MG63 (cell line): ENCODE data around the gene SIM2. TPM values are rescaled to one million over a fixed set of nuclear protein-coding genes. Genes with fewer than 3 reads are reported as not detected.
A peak's percentile ranks its signal among the peaks of the same experiment; 100 is the strongest.

Experiments used
- DNase-seq: peaks from one replicate; pipeline ENCODE4 v3.0.0-alpha.2; 2020
- H3K27me3 ChIP-seq: fragments of 250-450 bp; sonication (Bioruptor Pico); 2 replicates; pipeline ENCODE4 v1.5.1; 2020; ENCODE audit warnings: mild to moderate bottlenecking, moderate library complexity
- H3K36me3 ChIP-seq: fragments of 250-450 bp; sonication (Bioruptor Pico); 2 replicates; pipeline ENCODE4 v1.5.1; 2020; ENCODE audit warnings: mild to moderate bottlenecking, moderate library complexity
- H3K4me3 ChIP-seq: fragments of 250-450 bp; sonication (Bioruptor Pico); 2 replicates; pipeline ENCODE4 v1.5.1; 2020; ENCODE audit warnings: mild to moderate bottlenecking, moderate library complexity
- H3K9me3 ChIP-seq: fragments of 250-450 bp; sonication (Bioruptor Pico); 2 replicates; pipeline ENCODE4 v1.5.1; 2020; ENCODE audit warnings: mild to moderate bottlenecking, moderate library complexity
- total RNA-seq: library from RNA; depleted of rRNA; stranded (reverse); fragments of >200 nt; shearing (Covaris generic); gene quantifications from 2 replicates; pipeline ENCODE4 v1.2.3, GENCODE V29; 2014; ENCODE audit warnings: low replicate concordance

The SIM2 gene
- total RNA-seq, 1 experiment from 2014 or later, result 4.4 TPM

DNA sequence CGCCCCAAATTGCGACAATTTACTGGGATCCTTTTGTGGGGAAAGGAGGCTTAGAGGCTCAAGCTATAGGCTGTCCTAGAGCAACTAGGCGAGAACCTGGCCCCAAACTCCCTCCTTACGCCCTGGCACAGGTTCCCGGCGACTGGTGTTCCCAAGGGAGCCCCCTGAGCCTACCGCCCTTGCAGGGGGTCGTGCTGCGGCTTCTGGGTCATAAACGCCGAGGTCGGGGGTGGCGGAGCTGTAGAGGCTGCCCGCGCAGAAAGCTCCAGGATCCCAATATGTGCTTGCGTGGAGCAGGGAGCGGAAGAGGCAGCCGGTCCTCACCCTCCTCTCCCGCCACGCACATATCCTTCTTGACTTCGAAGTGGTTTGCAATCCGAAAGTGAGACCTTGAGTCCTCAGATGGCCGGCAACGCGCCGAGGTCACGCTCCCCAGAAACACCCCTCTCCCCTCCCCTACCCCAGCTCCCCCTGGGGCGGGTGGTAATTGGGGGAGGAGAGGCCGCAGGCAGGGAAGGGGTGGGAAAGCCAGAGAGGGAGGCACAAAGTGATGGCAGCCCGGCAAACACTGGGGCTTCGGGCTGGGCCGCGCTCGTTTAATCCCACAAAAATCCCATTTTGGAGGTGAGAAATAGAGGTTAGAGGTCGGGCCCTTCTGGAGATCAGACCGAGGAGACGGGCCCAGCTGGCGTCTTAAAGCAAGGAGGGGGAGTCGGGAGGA lies 6.2 kb downstream of the SIM2 start:
- H3K9me3 ChIP-seq, result no peaks in the 10 kb centered on the region
- peaks cover 26% of the 10 kb centered on the region for H3K36me3 ChIP-seq
- no peaks in the 10 kb centered on the region for H3K27me3 ChIP-seq
- no peak for DNase-seq
- H3K4me3 ChIP-seq, result no peak overlapping the region

DNA sequence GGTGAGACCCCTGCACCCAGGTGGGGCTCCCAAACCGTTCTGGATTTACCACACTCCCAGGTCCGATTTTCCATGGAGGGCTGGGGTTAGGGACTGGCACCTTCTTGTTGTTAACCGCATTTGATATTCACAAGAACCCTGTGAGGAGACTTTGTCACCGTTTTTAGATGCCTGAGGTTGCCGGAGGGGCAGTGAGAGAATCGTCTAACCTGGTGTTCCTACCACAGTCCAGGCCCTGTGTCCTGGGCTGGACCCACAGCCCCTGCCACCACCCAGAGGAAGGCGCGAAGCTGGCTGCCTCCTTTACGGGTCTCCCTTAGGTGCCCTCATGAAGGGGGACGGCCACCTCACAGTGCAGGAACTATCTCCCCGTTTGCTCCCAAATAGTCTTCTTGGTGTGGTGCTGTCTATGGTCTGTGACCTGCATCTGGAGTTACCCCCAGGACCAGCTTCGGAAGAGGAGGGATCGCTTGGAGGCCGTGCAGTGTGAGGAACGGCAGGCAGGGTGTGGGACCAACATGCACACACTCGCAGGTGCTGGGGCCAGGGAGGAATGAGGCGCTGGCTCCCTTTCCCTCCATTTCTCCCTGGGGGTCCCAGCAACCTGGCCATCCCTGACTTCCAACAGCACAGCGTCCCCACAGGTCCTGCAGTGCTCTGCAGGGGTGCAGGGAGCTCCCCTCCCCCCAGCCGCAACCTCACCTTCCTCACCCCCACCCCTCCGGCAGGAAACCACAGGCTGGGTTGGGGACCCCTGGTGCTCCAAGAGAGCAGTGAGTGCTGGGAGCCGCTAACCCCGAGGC lies 7.0 kb downstream of the SIM2 start:
- Histone ChIP-seq H3K36me3 (peaks cover 24% of the 10 kb centered on the region), H3K4me3 (no peak overlapping the region), H3K27me3 (no peaks in the 10 kb centered on the region), H3K9me3 (no peaks in the 10 kb centered on the region)
- DNase-seq, result no peak

DNA sequence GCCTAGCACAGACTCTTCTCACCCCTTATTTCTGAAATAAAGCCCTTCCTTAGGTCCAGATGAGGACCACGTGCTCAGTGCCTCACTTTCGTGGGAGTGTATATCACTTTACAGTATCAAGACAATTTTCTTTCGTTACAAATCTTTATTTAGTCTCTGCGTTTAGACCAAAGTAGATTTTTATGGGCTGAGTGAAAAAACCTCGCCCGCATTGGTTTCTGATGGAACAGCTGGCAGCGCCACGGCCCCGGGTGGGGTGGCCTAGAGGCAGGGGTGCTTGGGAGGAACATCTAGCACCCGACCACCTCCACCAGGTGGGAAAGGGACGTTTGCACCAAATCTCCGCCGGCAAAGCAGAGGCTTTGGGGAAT lies 7.6 kb downstream of the SIM2 start:
- H3K27me3 ChIP-seq, result no peaks in the 10 kb centered on the region
- peaks cover 20% of the 10 kb centered on the region for H3K36me3 ChIP-seq
- no peaks in the 10 kb centered on the region for H3K9me3 ChIP-seq
- no peak overlapping the region for H3K4me3 ChIP-seq
- no peak for DNase-seq

DNA sequence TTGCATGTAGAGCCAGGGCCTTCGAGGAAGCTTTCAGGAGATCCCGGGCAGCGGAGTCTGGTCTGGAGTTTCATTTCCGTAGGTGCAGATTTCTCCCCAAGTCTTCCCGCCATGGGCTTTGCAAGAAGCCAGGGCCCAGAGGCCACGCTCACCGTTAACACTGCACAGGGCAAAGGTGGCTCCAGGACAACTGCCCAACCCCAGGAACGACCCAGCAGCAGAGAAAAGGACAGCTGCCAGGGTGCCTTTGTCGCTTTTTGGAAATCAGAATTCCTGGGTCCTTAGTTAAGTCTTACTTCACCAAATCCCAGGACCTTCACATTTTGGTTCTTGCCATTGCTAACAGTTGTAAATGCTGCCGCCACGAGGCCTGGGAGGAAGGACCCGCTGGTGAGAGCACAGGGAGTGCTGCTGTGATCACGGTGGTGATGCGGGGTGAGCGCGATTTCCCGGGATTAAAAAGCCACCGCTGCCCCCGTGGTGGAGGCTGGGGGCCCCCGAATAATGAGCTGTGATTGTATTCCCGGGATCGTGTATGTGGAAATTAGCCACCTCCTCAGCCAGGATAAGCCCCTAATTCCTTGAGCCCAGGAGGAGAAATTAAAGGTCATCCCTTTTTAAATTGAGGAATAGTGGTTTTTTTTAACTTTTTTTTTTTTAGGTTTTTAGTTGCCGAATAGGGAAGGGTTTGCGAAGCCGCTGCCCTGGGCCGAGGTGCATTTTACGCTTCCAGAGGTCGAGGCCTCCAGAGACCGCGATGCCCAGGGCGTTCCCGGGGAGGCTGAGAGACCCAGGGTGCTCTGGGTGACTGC lies 8.2 kb downstream of the SIM2 start:
- Histone ChIP-seq H3K36me3 (peaks cover 21% of the 10 kb centered on the region), H3K9me3 (no peaks in the 10 kb centered on the region), H3K4me3 (no peak overlapping the region), H3K27me3 (no peaks in the 10 kb centered on the region)
- DNase-seq, result no peak

DNA sequence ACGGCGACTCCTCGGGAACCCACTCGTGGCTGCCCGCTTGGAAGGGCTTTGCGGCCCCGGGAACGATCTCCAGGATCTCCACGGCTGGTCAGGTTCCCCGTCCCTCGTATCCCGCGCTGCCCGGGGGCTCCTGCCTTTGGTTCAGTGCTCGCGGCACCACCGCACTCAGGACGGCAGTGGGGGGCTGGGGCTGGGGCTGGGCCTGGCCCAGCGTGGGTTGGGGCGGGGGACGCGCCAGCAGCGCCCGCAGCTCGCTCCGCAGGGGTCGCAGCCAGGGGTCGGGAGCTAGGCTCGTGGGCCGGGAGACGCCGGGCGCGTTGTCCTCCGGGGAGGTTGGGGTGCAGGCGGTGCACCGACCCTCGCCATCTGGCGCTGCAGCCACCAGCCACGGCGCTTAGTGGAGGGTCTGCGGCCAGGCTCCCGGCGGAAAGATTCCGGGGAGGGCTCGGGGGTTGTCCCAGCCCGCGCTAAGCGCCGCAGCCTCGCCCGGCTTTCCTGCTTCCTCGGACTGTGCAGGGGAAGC lies 8.9 kb downstream of the SIM2 start:
- Histone ChIP-seq H3K27me3 (no peaks in the 10 kb centered on the region), H3K36me3 (peaks cover 28% of the 10 kb centered on the region), H3K4me3 (no peak overlapping the region), H3K9me3 (no peaks in the 10 kb centered on the region)
- DNase-seq, result no peak

DNA sequence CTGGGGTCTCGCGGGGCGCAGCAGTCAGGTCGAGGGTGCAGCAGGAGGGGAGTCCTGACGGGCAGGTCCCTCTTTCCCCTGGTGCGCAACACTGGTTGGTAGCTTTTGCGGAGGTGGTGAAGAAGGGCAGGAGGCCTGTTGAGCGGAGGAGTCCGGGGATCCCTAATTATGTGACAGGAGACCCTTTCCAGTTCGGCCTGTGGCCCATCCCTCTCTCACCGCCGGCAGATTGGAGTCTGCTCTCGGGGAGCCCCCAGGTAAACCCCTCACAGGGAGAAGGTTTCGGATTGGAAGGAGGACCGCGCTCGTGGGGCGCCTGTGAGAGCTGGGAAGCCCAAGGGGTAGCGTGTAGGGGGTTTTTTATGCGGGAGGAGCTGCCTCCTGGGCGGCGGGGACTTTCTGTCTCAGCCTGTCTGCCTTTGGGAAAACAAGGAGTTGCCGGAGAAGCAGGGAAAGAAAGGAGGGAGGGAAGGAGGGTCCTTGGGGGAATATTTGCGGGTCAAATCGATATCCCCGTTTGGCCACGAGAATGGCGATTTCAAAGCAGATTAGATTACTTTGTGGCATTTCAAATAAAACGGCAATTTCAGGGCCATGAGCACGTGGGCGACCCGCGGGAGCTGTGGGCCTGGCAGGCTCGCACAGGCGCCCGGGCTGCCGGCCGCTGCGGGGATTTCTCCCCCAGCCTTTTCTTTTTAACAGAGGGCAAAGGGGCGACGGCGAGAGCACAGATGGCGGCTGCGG lies 9.5 kb downstream of the SIM2 start:
- H3K36me3 ChIP-seq, result peaks cover 34% of the 10 kb centered on the region
- no peak overlapping the region for H3K4me3 ChIP-seq
- H3K9me3 ChIP-seq, result no peaks in the 10 kb centered on the region
- H3K27me3 ChIP-seq, result no peaks in the 10 kb centered on the region
- DNase-seq, result no peak

DNA sequence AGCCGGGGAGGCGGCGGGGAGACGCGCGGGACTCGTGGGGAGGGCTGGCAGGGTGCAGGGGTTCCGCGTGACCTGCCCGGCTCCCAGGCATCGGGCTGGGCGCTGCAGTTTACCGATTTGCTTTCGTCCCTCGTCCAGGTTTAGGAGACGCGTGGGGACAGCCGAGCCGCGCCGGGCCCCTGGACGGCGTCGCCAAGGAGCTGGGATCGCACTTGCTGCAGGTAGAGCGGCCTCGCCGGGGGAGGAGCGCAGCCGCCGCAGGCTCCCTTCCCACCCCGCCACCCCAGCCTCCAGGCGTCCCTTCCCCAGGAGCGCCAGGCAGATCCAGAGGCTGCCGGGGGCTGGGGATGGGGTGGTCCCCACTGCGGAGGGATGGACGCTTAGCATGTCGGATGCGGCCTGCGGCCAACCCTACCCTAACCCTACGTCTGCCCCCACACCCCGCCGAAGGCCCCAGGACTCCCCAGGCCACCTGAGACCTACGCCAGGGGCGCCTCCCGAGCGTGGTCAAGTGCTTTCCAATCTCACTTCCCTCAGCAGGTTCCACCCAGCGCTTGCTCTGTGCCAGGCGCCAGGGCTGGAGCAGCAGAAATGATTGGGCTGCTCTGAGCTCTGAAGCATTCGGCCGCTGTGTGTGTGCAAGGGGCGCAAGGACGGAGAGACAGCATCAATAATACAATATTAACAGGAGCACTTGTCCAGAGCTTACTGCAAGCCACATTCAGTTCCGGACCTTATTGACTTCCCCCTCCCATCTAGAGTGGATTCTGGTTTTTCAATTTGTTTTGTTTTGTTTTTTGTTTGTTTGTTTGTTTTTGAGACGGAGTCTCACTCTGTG lies 10.3 kb downstream of the SIM2 start:
- Histone ChIP-seq H3K9me3 (no peaks in the 10 kb centered on the region), H3K27me3 (no peaks in the 10 kb centered on the region), H3K4me3 (no peak overlapping the region), H3K36me3 (peaks cover 33% of the 10 kb centered on the region)
- DNase-seq, result no peak

DNA sequence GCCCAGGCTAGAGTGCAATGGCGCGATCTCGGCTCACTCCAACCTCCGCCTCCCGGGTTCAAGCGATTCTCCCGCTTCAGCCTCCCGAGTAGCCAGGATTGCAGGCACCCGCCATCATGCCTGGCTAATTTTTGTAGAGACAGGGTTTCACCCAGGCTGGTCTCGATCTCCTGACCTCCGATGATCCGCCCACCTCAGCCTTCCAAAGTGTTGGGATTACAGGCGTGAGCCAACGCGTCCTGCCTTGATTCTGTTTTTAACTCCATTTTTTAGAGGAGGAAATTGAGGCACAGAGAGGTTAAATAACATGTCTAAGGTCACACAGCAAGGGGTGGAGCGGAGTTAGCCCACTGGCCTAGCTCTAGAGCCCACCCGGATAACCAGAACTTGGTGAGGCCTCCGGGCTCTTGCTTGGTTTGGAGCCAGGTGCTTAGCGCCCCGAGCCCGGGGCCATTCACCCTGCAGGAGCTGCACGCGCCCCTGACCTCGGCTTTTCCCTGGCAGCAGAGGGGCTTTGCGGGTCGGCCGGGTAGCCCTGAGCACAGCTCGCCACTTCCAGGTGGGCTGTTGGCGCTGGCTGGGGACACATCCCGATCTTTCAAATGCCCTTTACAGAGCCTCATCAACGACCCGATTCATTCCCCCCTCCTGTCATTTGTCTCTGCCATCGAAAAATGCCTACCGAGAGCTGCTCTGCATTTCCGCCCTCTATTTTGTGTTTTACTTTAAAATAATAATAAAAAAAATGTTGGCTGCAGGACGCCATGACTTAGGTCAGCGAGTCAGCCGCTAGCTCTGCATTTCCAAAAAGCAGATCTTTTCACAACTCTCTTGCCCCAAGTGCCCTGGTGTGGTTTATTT lies 11.2 kb downstream of the SIM2 start:
- no peak for DNase-seq
- H3K9me3 ChIP-seq, result no peaks in the 10 kb centered on the region
- peaks cover 36% of the 10 kb centered on the region for H3K36me3 ChIP-seq
- H3K27me3 ChIP-seq, result no peaks in the 10 kb centered on the region
- H3K4me3 ChIP-seq, result peak overlapping the region; percentile 29

DNA sequence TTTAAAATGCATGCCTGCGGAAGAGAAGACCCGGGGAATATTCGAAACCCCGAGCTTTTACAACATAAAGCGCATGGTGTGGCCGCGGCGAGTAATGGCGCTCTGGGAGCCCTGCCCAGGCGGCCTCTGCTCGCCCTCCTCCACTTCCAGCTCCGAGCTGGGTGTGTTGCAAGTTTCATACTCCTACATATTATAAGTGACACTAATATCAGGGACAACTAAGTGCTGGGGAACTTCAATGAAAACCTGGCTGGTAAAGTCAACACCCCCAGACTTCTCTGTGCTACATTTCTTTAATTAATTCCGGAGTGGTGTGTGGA lies 11.8 kb downstream of the SIM2 start:
- peak; percentile 49 for DNase-seq
- Histone ChIP-seq H3K36me3 (peaks cover 36% of the 10 kb centered on the region), H3K27me3 (no peaks in the 10 kb centered on the region), H3K4me3 (peak overlapping the region; percentile 29), H3K9me3 (no peaks in the 10 kb centered on the region)

DNA sequence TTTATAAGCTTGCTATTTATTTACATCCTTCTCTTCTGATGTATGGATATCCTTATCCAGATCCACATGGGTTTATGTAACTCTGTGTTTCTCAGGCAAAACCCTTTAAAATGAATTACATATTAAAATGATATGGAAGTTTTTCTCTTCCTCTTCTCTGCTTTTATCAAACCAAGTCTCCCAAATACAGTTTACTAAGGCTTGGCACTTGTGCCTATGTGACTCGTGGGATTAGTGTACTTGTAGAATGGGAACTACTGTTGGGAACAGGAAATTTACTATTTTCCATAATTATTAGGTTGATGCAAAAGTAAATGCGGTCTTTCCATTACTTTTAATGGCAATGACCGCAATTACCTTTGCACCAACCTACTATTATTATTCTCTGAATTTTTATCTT lies 14.8 kb downstream of the SIM2 start:
- Histone ChIP-seq H3K4me3 (no peak overlapping the region), H3K9me3 (no peaks in the 10 kb centered on the region), H3K36me3 (peaks cover 40% of the 10 kb centered on the region), H3K27me3 (no peaks in the 10 kb centered on the region)
- peak; percentile 52 for DNase-seq

DNA sequence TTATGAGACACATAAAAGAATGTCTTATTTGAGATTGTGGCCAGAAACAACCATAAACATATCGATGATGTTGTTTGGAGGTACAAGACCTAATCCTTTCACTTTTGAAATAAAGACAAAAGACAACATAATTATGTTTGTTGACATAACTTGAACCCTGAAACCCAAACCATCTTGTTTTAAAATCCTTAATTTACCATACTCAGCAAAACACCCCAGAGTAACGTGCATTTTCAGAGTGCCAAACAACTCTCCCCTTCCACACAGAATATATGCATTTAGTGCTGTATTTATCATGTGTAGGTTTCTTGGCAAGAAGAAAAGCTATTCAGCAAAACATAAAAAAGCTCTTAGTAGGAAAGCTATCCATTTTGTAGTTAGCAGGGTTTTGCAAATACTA lies 17.5 kb downstream of the SIM2 start:
- no peaks in the 10 kb centered on the region for H3K27me3 ChIP-seq
- H3K9me3 ChIP-seq, result no peaks in the 10 kb centered on the region
- peaks cover 39% of the 10 kb centered on the region for H3K36me3 ChIP-seq
- no peak for DNase-seq
- H3K4me3 ChIP-seq, result no peak overlapping the region

DNA sequence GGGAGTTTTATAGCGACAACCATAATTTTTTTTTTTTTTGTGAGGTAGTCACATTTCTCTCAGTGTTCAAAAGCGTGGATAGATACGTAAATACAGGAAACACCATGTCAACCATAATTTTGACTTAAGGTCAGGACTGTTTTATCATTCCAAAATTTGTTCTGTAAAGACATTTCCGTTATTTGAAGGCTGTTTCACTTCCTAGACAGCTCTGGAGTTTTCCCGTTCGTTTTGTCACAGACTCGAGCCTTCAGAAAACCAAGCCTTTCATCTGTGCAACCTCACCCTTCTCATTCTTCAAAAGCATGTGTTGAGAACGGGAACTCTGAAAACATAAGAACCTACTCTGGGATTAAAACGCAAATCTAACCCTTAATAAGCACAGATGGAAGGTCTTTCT lies 17.9 kb downstream of the SIM2 start:
- no peak for DNase-seq
- H3K9me3 ChIP-seq, result no peaks in the 10 kb centered on the region
- H3K27me3 ChIP-seq, result no peaks in the 10 kb centered on the region
- H3K4me3 ChIP-seq, result no peak overlapping the region
- H3K36me3 ChIP-seq, result peaks cover 39% of the 10 kb centered on the region

DNA sequence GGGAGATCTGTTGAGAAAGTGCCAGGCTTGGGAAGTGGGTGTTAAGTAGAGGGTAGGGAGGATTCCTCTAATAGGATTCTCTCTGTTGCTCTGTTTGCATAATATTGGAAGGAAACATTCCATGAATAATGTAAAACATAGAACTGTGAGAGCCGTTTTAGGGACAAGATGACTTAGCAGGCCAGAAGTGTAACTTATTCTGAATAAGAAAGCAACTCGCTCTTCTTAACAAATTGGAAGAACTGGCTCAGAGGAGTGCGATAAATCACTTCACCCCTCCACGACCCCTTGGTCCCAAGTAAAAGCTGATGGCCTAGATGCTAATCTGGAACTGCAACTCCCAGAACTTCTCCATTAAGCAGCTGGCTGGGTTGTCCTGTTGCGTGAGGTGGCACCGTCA lies 19.1 kb downstream of the SIM2 start:
- Histone ChIP-seq H3K27me3 (no peaks in the 10 kb centered on the region), H3K4me3 (no peak overlapping the region), H3K9me3 (no peaks in the 10 kb centered on the region), H3K36me3 (peaks cover 28% of the 10 kb centered on the region)
- no peak for DNase-seq

DNA sequence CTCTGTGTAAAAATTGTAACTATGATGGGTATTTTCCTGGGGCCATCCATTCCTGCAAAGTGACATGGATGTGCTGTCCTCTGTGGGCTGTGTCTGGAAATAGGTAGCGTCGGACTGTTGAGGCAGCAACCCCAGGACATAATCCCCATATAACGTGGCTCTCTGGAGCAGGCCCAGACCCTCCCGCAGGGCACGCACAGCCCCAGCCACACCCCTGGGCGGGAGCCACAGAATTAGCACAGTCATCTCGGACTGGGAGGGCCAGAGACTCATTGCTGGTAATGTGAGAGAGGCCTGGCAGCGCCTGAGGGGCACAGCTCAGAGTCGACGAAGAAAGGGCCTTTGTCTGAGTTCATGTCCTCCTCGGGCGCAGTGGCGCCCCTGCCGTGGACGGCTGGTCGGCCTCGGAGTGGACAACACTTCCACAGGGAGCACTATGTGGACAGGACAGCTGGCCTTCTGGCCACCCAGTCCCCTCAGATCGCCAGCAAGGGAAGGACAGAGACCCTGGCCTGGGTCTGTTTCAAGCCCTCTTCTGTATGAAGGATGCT lies 20.1 kb downstream of the SIM2 start:
- Histone ChIP-seq H3K27me3 (no peaks in the 10 kb centered on the region), H3K36me3 (peaks cover 22% of the 10 kb centered on the region), H3K4me3 (no peak overlapping the region), H3K9me3 (no peaks in the 10 kb centered on the region)
- peak; percentile 96 for DNase-seq

DNA sequence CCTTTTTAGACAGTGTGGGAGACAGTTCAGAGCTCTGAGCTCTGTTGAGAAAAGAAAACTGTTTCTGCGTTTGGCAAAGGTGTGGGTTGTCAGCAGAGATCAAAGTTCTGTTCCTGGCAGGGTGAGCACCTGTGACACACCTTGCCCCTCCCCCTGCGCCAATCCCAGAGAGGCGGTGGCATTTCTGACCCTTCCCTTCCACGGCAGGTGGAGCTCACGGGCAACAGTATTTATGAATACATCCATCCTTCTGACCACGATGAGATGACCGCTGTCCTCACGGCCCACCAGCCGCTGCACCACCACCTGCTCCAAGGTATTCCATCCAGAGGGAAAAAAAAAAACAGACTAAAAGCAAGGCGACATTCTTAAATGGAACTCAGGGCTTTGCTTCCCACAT lies 20.7 kb downstream of the SIM2 start:
- Histone ChIP-seq H3K4me3 (no peak overlapping the region), H3K9me3 (no peaks in the 10 kb centered on the region), H3K27me3 (no peaks in the 10 kb centered on the region), H3K36me3 (peaks cover 16% of the 10 kb centered on the region)
- no peak for DNase-seq
